SH-SY5Y (cell line): ENCODE data around the gene SLC28A1.

Experiments
- GATA2 ChIP-seq: IDR thresholded peaks from 2 replicates; pipeline ENCODE4 v1.6.1; 2011; ENCODE audit warnings: mild to moderate bottlenecking, low read depth, low read length
- GATA3 ChIP-seq: IDR thresholded peaks from 2 replicates; pipeline ENCODE4 v1.6.1; 2011; ENCODE audit warnings: low read depth, mild to moderate bottlenecking, low read length, moderate library complexity

Gene SLC28A1

DNA sequence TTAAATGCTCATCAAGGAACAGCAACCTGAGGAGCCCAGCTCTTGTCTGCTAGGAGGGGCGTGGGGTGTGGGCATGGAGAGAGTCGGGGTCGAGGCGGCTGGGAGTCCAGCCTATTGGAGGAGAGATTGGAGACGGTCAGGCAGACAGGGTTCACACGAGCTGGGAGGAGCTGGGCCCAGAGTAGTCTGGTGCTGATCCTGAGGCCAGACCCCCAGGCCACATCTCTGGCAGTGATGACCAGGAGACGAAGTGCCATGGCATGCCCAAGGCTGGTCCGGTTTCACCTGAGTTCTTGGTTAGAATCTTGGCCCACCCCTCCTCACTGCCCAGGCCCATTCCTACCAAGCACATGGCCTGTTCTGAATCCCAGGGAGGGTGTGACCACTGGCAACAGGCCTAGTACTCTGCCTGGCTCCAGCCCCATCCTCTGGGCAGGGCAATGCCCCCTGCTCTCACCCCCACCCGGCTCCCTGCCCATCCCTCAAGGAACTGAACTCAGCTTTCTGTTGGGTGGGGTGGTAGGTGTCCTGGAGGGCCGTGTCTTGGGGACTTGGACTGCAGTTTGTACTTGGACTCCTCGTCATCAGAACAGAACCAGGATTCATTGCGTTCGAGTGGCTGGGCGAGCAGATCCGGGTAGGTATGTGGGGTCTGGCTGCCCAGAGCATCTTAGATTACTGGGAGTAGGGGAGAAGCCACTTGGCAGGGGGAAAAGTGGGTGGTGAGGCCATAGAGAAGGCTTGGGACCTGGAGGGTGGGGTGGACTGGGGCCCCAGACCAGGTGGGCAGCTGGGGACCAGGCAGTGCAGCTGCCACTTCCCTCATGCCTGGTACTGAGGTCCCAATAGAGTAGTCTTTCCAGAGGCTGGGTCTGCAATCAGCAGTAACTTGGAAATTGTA lies 20.8 kb downstream of the SLC28A1 start:
- TF ChIP-seq GATA2 (no peak), GATA3 (no peak)

DNA sequence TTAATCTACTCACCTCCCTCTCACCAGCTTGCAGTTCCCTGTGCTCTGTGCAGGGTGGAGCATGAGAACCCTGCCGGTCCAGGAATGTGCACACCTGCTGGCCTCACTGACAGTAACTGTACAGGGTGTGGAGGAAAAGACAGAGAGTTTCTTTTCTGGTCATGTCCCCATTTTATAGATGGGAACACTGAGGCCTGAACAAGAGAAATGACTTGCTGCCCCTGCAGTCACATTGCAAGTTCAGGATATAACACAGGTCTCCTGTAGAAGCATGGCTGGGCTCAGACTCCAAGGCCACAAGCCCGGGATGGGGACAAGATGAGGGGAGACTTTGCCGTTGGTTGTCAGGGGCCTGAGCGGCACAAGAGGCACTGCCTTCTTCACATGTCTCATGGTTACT lies 23.3 kb downstream of the SLC28A1 start:
- no peak for TF ChIP-seq GATA2
- TF ChIP-seq GATA3, result no peak

DNA sequence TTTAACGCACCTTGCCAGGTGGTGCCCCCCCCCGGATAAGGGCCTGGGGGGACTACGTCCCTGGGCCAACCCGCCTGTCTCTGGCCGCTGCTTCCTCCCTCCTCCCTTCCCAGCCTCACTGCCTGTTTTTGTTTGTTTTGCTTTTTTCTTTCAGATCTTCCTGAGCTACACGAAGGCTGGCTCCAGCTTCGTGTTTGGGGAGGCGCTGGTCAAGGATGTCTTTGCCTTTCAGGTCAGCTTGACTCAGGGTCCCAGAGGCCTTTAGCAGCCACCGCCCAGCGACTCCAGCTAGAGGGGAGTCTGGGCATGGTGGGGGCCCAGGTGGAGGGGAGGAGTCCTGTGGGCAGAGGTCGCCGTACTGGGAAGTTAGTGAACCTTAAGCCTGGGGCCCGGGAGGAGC lies 24.1 kb downstream of the SLC28A1 start:
- TF ChIP-seq GATA2, result no peak

DNA sequence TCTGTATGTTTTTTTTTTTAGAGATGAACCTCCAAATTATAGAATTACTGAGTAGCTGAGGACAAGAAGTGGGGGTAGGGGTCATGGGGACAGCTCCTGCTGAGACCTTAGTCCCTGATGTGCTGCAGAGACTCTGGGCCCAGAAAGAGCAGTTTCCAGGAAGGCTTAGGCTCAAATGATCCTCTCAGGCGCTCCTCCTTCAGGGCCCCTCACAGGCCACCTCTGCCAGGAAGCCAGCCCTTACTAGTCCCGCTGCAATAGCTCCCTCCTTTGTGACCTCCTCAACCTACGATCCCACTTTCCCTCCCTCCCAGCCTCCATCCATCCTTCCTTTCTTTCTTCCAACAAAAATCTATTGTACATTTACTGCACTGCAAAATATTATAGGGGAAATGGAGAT lies 24.6 kb downstream of the SLC28A1 start:
- TF ChIP-seq GATA3 (no peak), GATA2 (no peak)

DNA sequence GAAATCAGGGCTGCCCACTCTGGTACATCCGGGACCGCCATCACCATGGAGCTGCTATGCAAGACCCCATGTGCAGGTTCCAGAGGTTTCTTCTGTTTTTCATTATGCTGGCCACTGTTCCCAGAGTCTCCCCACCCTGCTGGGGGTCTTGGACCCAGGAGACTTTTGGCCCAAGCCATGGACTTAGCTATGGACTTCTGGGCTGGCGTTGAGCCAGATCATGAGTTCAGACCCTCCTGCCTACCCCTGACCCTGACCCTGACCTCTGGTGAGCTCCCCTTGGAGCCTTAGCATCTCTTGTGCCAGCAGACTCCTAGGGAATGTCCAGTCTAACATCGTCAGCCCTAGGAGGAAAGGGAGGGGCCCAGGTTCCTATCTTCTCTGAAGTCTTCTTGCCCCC lies 25.3 kb downstream of the SLC28A1 start:
- TF ChIP-seq GATA2 (no peak), GATA3 (no peak)

DNA sequence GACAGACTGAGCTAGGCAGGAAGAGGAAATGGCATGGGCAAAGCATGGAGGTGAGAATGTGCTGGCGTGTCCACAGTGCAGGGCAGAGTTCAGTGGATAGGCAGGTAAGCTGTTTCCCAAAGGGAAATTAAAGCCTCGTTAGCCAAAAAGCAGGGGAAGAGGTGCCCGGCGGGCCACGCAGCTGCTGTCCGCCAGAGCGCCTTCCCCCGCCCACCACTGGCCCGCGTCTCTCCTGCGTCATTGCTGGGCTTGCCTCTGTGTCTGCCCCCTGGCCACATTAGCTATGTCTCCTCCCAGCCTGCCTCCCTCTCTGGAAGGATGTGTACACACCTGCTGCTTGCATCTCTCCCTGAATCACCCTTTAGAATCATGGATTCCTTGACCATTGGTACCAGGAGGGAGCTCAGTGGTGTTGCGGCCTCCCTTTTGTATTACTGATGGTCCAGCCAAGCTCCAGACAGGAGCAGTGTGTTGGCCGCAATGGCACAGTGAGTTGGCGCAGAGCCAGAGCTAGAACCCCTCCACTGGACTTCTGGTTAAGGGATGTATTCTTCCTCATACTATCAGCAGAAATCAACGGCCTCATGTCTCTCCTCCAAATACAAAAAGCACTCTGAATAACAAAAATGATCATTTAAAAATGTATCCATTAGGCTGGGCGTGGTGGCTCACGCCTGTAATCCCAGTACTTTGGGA lies 26.6 kb downstream of the SLC28A1 start:
- TF ChIP-seq GATA2 (no peak), GATA3 (no peak)

DNA sequence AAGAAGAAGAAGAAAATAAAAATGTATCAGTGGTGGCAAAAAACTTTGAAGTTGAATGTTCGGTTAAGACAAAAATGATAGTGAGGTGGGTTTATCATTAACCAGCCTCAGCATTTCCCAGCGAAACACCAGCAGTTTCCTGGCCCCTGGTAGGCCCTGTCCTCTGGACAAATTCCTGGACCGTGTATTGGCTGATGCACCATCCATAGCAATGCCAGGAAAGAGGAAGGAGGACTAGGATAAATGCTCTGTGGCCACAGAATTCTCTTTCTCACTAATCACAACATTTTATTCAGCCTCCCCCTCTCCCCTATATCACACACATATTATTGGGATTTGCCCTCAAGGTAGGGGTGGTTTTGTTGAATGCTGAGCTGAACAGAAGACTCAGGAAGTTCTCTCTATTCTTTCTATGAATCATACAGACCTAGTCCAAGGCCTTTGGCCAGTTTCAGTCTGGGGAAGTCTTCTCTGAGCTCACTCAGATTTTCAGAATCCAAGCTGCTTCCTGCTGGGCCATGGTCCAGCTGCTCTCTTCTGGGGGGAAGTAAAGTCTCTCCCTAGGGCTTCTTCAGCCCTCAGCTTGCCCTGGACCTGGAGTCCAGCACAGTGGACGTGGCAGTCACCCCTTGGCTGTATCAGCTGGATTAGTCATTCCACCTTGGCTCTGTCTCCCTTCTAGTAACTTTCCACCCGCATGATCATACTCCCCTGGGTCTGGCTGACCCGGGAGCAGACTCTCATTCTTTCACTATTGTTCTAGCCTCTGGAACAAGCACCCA lies 27.6 kb downstream of the SLC28A1 start:
- no peak for TF ChIP-seq GATA2
- TF ChIP-seq GATA3, result no peak

DNA sequence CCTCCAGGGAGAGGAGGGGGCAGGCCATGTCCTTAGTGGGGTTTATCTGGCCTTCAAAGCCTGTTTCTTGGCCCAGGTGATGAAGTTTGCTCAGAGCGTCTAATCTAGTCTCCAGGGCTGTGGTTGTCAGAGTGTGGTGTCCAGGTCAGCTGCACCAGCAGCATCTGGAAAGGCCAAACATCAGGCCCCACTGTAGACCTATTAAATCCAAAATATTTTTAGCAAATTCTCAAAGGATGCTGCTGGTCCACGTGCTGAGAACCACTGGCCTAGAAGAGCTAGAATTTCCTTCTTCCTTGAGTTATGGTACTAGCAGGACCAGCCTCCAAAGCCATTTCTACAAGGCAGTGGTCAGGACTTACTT lies 28.9 kb downstream of the SLC28A1 start:
- TF ChIP-seq GATA2, result no peak
- TF ChIP-seq GATA3, result no peak

DNA sequence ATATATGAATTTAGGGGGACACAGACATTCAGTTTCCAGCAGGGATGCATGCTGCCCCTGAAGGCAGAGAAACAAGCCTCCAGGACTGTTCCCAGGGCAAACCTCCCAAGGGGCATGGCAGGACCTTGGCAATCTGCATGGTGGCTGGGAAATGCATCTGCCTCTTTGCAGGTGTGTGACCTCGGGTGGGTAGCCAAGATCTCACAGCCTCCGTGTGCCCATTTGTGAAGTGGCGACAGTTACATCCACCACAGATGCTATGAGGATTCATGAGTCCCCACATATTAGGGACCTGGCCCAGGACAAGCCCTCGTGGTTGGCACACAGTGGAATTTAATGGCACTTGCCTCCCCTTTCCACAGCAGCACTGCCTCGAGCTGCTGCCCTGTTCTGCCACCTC lies 29.9 kb downstream of the SLC28A1 start:
- TF ChIP-seq GATA3, result no peak
- TF ChIP-seq GATA2, result no peak

DNA sequence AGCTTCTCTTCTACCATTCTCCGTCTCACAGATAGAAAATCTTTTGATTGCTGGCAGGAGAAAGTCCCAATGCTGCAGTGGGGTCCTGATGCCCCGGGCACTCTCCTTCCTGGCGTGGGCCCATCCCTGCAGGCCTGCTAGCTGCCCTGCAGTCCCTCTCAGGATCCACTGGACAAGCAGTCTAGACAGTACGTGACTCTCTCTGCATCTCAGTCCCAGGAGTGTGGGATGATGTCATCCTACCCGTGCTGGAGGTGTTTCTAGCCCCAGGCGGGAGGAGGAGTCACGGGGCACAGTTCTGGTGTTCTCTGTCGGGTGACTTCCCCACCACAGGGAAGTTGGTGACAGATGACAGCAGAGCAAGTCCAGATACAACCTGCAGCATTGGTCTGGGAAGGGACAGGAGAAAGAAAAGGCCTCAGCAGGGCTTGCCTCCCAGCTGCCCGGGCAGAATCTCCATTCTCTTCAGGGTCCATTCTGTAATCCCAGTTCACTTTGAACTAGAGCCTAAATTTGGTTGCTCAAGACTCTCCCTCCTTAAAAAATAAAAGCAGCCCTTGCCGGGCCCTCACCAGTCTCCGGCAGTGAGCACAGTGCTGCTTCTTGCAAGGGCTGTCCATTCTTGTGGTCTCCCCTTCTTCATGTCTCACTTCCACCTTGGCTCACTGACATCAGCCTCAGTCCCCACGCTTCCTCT lies 30.6 kb downstream of the SLC28A1 start:
- TF ChIP-seq GATA3 (no peak), GATA2 (no peak)

DNA sequence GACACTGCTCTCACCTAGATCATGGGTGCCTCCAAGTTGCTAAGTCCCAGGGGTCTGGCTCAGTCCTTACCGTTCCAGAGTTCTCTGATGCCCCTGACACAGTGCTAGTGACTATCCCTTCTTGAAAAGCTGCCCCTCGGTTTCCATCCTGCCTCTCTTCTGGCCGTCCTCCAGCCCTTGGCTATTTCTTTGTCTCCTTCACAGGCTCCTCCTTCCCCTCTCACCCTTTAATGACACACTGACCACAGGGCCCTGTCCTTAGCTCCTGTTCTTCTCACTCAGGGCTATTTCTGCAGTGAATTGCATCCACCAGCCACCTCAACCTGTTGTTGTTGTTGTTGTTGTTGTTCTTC lies 31.1 kb downstream of the SLC28A1 start:
- TF ChIP-seq GATA2, result no peak
- no peak for TF ChIP-seq GATA3

DNA sequence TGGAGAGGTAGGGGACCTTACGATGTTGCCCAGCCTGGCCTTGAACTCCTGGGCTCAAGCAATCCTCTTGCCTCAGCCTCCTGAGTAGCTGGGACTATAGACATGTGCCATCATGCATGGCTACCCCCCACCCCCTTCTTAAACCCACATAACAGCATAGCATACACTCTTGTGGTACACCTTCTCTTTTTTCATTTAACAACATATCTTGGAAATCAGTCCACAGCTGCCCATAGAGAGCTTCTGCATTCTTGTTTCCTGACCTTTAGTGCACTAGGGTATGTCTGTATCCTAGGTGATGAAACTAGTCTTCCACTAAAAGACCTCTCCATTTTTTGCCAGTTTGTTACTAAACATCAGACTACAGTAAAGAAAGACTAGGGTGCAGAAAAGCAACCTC lies 33.0 kb downstream of the SLC28A1 start:
- no peak for TF ChIP-seq GATA3

DNA sequence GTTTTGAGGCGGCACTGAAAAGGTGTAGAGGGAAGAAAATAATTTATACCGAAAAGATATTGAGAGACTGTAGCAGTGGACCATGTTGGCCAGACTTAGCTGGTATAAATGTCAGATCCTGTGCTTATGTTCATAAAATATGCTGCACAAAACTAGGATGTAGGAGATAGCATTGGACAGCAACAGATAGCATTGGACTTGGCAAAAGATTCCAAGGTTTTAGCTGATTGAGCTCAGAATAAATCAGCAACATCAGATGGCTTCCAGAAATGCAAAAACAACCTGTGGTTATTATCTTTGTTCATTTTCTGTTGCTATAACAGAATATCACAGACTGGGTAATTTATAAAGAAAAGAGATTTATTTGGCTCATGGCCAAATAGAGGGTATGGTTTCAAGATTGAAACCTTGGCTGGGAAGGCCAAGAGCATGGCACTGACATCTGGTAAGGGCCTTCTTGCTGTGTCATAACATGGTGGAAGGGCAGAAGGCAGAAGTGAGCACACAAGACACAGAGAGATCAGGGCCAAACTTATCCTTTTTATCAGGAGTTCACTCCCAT lies 34.7 kb downstream of the SLC28A1 start:
- TF ChIP-seq GATA3 (no peak), GATA2 (no peak)

DNA sequence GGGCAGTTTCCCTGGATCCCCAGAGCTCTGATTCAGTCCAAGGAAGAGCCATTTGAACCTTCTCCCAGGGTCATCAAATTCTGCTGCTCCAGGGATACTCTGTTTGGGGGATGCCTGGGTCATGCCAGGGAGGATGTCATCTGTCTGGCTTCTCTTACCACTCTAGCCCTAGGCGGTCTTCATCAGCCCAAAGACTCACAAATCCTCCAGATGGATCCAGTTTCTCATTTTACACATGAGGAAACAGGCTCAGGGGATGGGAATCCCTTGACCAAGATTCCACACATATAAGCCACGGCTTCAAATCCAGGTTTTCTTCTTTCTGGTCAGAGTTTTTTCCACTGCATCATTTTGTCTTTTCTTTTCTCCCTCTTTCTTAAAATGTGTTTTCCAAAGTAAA lies 36.7 kb downstream of the SLC28A1 start:
- TF ChIP-seq GATA3, result no peak
- no peak for TF ChIP-seq GATA2

DNA sequence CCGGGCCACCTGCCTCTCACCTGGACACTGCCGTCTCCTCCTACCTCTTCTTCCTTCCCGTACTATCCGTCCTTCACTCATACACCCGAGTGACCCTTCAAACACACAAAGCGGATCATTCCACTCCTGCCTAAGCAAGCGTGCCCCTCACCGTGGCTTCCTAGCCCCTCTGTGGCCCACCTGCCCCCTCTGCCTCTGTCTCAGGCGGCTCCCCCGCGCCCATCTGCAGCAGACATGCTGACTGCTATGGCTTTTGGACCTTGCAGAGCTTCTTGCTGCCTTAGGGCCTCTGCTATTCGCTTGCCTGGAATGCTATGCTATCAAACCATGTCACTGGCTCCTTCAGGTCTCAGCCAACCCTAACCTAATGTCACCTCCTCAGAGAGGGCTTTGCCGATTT lies 38.1 kb downstream of the SLC28A1 start:
- TF ChIP-seq GATA3 (no peak), GATA2 (no peak)
